ENCODE data around the gene CARHSP1. TPM values are rescaled to one million over a fixed set of nuclear protein-coding genes. Genes with fewer than 3 reads are reported as not detected.
"Not testable (repeated sequence)": the region's sequence is repeated elsewhere in the genome, so short reads cannot be mapped to it uniquely, and the experiment has no call there.

Gene CARHSP1
- total RNA-seq, 1 donor from 2014 or later, result 125 TPM

DNA sequence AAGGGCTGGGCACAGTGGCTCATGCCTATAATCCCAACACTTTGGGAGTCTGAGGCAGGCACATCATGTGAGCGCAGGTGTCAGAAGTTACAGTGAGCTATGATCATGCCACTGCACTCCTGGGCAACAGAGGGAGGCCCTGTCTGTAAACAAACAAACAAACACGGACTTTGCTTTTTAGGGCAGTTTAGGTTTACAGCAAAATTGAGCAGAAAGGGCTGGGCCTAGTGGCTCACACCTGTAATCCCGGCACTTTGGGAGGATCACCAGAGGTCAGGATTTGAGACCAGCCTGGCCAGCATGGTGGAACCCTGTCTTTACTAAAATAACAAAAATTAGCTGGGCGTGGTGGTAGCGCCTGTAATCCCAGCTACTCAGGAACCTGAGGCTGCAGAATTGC lies 3.3 kb upstream of the CARHSP1 start:
- no peak for DNase-seq (ENCODE audit: low read depth)

DNA sequence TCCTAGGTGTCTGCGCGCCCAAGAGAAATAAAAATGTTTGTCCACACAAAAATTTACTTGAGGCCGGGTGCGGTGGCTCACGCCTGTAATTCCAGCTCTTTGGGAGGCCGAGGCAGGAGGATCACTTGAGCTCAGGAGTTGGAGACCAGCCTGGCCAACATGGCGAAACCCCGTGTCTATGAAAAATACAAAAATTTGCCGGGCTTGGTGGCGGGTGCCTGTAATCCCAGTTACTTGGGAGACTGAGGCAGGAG lies 1.1 kb upstream of the CARHSP1 start:
- not testable (repeated sequence) for DNase-seq (ENCODE audit: low read depth)

DNA sequence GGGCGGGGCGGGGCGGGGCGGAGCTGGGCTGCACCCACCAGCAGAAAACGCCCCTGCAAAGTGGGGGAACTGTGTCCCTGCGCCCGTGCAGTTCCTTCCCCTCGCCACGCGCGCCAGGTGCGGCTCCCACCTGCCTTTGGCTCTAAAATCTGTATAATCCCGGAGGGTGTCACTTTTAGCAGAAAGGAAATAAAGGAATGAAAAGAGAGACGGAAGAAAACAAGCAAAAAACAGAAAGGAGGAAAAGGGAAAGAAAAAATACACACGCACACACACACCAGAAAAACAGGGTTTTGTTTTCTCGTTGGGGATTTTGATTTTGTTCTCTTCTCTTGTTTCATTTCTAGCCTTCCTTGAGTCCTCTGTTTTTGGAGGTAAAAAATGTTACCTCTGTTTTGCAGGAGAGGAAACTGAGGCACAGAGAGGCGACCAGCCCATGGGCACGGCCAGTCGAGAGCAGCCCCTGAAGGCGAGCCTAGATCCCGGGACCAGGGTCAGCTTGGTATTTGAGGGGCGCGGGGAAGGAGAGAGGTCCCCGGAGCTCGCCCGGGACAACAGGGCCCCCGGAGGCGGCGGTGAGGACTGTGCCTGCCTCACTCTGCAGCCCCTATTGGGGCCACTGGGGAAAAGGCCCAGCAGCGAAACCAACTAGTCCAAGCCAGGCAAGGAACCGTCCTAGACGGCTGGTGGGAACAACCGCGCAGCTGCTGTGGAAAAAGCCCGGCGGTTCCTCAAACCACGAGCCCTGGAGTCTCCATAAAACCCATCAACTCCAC lies 594 bp upstream of the CARHSP1 start:
- DNase-seq (ENCODE audit: low read depth), result no peak

DNA sequence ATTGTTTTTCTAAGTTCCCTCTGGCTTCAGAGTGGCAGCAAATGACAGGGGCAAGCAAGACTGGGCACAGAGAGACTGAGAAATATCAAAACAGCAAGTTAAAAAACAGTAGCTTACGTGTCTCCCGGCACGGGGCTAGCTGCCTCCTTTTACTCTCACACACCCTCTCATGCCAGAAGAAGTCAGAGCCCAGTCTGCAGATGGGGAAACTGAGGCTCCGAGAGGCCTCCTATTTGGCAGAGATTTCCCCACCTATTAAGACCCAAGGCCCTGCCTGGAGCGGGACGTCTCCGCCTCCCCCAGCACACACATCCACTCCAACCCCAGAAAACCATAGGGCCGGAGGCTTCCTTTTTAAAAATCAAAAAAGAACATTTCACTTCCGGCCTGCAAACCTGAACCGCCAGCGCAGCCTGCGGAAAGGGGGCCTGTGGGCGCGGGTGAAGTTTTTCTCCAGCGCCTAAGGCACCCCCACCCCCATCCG lies 832 bp downstream of the CARHSP1 start:
- no peak for DNase-seq (ENCODE audit: low read depth)

DNA sequence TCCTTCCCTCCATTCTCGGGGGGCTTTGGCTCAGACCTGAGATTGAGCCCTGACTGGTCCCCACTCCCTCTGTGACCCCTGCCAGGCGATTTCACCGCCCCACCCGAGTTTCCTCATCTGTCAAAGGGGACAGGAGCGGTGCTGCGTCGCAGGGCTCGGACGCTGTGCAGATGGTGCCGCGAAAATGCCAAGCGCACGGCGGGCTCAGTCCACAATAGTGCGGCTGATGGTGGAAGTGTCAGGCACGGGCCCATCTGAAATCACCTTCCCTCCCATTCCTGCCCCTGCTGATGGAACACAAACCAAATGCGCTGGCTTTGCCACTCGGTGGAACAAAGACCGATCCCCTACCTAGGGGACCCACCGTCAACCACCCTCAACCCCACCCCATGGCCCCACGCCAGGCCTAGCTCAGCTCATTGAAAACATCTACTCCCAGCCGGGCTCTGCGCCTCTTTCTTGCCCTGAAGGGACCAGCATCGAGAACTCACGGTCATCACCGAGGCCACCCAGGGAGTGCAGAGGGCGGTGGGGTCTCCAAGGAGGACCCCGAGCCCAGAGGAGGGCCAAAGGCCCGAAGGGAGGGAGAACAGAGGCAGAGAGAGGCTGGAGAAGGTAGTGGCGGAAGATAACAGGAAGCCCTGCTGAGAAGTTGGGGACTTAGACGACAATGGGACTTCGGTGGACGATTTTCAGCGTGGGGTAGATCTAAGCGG lies 1.4 kb downstream of the CARHSP1 start:
- DNase-seq (ENCODE audit: low read depth), result no peak

DNA sequence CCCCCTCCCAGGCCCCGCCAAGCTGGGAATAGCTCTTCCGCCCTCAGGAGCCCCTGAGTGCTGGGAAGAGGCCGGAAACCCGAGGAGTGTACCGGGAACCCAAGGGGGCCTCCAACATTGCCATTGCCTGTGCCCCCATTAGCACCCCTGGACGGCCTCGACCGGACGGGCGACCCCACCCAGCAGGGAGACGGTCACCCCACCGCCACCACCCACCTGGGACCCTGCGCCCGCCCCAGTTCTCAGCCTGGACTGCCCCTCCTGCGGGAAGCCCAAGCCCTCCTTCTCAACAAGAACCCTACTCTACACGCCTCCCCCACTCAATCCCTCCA lies 2.0 kb downstream of the CARHSP1 start:
- no peak for DNase-seq (ENCODE audit: low read depth)

DNA sequence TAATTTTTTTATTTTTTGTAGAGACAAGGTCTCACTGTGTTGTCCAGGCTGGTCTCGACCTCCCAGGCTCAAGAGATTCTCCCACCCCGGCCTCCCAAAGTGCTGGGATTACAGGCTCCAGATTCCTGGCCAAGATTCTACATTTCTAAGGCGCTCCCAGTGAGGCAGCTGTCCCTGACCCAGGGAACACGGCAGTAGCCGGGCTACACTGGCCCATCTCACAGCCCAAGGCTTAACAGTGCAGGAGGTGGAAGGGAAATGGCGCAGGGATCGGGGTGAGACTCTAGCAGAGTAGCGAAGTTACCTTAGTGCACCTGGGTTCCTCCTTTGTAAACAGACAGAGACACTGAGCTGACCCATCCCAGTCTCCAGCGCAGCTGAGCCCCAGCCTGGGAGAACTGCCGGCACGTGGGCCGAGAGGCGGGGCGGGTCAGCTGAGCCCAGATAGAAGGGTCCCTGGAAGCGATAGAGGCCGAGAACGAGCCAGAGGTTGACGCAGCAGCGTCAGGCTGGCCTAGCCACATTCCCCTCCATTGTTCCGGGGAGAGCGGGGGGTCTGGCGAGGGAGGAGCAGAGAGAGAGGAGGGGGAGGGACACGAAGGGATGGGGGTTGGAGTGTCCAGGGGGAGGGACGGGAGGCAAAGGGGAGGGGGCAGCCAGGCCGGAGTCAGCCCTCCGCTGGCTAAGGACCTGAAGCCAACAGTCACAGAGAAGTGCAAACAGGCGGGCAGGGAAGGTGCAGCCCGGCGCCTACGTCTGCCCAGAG lies 2.5 kb downstream of the CARHSP1 start:
- no peak for DNase-seq (ENCODE audit: low read depth)

DNA sequence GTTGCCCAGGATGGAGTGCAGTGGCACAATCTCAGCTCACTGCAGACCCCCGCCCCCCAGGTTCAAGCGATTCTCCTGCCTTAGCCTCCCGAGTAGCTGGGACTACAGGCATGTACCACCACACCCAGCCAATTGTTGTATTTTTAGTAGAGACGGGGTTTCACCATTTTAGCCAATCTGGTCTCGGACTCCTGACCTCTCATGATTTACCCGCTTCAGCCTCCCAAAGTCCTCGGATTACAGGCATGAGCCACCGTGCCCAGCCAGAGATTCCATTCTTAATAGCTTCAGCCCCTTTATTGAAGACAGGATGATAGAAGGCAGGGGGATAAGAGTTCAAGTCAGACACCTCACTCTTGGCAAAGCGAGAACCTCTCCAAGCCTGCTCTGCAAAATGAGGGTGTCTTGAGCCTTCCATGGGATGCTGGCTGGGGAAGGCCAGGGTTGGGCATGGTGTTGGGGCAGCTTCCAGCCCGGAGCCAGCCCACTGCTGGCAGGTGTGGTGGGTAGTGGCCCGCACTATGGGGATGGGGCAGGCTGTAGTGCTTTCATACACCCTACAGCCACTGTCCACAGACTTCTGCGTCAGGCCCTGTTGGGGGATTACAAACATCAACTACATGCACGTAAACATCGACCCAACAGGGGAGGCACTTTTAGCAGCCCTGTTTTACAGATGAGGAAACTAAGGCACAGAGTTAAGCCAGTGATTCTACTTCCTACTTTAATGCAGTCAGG lies 3.5 kb downstream of the CARHSP1 start:
- DNase-seq (ENCODE audit: low read depth), result no peak

DNA sequence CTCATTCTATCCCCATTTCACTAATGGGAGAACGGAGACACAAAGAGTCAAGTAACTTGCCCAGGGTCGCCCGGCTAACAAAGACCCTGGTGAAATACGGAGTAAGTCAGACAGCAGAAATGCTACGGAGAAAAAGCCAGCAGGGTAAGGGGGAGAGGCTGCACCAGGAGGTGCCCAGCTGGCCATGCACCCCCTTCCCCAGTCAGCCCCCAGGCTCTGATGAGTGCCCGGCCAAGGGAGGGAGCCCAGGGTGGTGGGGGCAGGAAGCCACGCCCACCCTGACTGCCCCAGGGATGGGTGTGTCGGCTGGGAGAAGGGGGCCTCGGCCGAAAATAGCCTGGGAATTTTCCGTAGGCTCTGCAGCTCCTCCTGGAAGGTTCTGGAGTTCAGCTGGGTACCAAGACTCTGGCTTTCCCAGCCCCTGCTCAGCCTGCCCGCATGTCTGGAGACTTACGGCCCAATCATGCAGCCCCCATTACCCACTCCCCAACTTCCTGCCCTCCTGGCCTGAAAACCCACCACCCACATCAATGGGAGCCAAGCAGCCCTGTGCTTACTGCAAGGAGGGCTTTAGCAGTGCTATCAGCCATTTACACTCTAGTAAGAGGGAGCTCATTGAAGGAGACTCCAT lies 4.2 kb downstream of the CARHSP1 start:
- no peak for DNase-seq (ENCODE audit: low read depth)

DNA sequence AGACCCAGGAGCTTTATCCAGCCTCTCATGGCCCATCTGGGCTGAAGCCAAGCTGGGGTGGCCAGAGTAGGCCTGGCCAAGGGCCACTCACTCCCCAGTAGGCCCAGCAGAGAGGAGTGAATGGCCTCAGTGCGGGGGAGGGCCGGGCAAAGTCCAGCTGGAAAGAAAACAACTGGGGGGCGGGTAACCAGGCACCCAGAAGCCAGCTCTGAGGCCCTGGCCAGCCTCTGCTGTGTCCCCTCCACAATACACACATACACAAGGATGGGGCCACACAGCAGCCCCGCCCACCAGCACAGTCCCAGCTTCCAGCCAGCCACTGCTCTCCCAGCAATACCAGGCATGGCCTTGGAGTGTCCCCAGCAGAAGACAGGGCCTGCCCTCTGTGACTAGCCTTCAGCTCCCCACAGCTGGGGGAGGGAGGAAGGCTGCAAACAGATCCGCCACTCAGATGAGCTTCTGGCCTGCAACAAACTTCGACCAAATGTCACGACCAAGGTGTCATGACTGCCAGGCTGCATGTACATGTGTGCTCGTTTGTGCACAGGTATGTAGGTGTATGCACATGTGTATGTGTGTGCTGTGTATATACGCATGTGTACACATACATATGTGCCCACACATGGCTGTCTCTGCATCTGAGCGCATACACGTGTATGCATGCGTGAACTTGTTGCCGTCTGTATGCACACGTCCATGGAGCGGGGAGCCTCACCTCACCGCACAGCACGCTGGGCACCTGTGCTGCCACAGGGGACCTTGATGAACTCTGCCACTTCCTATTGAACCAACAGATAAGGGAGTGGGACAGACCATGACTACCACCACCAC lies 5.0 kb downstream of the CARHSP1 start:
- DNase-seq (ENCODE audit: low read depth), result peak; percentile 58

DNA sequence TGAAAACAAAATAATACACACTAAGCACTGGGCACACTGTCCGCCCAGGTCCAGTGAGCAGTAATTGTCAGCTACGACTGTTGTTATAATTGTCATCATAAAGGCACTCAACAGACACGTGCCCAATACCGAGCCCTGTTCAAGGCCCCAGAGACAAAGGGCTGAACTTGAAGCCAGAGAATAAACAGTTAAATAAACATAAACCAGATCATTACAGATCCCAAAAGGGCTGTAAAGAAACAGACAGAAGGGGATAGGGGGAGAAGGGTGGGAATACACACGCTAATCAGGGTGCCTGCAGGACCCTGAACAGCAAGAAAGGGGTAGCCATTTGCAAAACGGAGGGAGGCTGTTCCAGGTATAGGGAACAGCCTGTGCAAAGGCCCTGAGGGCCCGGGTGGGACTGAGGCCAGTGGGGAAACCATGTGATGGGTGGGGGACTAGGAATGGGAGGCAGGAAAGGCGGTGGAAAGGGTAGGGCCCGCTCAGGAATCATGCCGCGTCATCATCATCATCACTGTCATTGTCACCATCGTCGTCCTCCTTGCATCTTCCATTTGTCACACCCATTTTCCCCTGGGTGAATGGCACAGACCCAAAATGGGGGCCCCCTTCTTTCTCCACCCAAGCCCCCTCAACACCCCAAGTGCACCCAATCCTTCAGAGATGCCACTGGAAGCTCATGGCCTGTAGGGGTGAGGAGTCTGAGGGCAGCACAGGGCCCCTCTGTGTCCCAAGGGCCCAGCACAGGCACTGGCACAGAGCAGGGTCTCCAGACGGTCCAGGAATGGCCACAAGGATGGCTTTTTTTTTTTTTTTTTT lies 6.3 kb downstream of the CARHSP1 start:
- DNase-seq (ENCODE audit: low read depth), result no peak

DNA sequence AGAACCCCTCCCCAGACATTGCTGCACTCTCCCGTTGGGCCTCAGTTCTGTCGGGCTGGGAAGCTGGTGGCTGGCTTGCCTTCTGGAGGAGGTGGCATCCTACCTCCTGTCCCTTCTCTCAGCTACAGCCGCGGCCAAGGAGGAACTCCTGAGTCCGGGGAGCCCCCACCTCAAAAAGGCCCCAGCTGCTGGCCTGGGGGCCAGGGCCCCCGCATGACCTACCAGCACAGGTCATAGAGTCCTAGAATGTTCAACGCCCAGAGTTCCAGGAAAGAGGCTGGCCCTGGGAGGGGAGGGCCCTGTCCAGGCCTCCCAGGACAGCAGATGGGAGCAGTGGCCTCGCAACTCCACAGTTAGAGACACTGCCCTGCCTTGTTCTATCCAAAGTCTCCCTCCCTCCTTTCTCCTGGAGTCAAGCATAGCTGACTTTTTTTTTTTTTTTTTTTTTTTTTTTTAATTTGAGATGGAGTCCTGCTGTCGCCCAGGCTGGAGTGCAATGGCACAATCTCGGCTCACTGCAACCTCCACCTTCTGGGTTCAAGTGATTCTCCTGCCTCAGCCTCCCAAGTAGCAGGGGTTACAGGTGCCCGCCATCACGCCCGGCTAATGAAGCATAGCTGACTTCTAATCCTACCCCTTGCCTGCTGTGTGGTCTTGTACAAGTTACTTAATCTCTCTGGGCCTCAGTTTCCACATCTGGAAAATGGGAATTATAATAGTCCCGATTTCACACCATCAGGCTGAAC lies 7.1 kb downstream of the CARHSP1 start:
- DNase-seq (ENCODE audit: low read depth), result no peak

DNA sequence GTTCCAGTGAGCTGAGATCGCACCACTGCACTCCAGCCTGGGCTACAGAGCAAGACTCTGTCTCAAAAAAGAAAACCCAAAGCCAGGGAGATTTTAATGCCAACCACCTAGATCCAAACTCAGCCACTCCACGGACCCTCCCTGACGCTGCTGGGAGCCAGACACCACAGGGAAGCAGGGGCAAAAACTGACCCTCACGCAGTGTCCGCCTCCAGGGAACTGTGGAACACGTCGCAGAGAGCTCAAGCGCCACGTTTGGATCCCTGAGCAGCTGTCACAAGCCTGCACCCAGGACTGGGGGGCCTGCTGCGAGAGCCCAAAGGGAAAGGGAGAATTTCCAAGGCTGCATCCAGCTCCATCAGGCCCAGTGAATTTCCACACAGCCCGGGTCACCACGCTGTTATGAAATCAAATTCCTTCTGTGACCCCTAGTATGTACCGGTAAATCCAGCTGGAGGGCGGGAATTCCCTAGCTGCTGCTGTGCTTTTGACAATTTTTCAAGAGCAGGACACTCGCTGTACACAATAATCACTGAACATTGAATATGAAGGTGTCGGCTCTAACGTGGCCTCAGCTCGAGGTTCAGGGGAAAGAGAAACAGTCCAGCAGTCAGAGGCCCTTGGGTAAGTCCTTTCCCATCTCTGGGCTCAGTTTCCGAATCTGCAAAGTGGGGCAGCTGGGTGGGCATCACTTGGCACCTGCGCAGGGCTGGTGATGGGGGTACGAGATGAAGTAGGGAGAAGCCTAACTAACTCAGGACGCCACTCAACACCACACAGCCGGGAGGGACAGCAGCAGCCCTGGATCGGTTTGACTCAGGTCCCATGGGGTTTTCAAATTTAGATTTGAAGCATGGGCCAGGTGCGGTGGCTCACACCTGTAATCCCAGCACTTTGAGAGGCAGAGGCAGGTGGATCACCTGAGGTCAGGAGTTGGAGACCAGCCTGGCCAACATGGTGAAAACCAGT lies 8.6 kb downstream of the CARHSP1 start:
- DNase-seq (ENCODE audit: low read depth), result peak; percentile 83

DNA sequence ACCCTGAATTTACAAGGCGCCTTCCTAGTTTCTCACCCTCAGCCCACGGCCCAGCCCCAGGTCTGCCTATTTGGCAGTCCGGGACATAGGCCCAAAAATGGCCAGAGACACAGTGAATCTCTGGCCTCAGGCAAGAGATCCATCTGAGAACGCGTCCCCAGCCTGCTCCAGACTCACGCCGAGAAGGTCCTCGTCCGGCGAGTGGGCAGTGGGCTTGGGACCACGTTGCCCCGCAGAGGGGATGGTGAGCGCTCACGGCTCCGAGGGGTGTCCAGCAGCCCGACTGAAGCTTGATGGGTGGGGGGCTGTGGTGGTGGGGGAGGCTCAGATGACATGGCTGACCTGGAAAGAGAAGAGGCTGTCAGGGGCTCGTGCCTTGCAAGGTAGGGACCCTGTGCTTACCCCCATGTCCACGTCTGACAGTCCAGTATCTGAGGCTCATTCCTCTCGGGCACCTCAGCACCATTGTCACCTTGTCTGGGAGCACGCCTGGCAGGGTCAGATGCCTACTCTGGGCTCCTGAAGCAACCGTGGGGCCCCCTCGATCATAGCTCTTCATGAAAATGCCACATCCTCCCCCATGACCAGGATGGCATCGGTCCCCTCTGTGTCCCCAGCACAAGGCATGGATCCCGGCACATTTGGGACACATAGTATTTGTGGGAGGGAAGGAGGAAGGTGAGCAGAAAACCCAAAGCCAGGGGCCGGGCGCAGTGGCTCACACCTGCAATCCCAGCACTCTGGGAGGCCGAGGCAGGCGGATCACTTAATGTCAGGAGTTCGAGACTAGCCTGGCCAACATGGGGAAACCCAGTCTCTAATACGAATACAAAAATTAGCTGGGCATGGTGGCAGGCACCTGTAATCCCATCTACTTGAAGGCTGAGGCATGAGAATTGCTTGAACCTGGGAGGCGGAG lies 9.6 kb downstream of the CARHSP1 start:
- no peak for DNase-seq (ENCODE audit: low read depth)

DNA sequence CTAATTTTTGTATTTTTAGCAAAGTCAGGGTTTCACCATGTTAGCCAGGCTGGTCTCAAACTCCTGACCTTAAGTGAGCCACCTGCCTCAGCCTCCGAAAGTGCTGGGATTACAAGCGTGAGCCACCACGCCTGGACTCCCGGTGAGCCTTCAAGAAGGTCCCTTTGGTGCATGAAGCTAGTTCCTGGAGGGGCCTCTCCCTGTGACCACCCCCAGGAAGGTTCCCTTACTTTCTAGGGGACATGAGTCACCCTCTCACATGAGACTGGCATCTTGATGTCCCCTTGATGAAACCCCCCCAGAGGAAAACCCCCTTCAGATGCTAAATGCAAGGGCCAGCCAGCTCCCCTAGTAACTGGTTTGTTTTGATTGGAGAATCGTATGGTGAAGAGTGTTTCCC lies 12.8 kb downstream of the CARHSP1 start:
- no peak for DNase-seq (ENCODE audit: low read depth)

DNA sequence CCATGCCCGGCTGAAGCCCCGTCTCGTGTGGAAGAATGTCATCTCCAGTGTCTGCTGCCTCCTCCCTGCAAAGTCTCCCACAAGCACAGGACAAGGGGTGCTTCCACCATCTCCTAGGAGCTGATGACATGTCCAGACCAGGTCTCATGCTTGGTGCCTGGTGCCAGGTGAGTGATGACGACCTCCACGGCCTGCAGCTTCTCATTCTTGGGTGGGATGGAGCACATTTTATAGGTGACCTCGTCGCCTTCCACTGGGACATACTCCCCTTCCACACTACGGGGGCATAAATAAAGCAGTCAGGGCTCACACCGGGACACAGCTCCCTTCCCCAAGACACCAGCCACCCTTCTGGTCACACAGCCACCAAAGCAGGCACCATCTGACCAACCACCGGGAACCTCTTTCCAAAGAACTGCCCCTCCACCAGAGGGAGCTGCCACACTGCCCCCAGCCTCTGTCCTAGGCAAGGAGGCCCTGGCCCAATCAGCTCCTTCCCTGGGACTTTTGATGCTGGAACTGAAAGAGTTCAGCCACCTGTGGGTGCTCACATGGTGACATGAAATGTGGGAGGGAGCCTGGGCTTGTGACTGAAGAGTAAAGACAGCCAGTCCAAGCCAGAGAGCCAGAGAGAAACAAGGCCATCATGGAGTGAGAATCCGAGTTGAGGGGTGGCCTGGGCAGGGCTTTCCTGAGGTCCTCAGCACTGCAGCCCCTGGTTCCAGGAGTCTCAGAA lies 13.6 kb downstream of the CARHSP1 start:
- DNase-seq (ENCODE audit: low read depth), result no peak

Measured in renal cortical epithelial cell (primary cell).